ENCODE measurements around the gene NFYA. TPM values are rescaled to one million over a fixed set of nuclear protein-coding genes. Genes with fewer than 3 reads are reported as not detected.

NFYA gene
- total RNA-seq, 2 experiments from 2014 or later: 23.5 to 47.9 TPM

DNA sequence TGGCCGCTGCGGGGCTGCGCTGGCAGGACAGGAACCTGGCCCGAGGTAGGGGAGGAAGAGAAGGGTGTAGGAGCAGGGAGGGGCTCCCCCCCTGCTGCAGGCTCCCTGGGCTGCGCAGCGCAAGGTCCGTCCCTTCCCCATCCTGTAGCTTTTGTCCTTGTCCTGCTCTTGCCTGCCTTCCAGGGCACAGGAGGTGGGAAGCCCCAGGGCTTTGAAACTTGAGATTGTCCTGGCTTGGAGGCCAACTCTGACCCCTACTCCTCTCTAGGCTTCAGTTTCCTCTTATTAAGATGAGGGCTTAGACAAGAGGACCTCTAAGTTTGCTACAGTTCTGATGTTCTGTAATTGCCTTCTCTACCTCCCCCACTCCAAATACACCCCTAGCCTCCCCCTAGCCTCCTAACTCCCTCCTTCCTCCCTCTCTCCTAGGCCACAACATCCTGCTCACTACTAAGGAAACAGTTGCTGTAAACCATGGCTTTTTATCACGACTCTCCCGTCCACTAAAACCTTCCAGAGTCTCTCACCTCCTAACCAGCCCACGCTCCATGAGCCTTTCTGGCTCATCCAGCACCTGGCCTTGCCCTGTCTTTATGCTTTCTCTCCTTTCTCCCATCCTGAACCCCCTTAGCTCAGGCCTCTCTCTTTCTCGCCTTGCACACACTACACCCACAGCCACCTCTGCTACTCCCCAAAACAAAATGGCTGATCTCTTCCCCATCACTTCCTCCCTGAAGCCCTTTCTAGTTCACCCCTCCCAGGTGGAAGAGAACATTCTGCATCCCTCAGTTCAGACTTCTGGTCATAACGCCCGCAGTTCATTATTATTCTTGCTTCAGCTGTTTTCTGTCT is 44.0 kb upstream of the NFYA start:
- Histone ChIP-seq H3K79me2 (ENCODE audit: insufficient read depth, low read depth, low read length) (no peaks in the 10 kb centered on the region), H3K4me1 (ENCODE audit: insufficient read depth, low read length, poor library complexity, severe bottlenecking) (peaks cover 22% of the 10 kb centered on the region), H3K9me3 (ENCODE audit: low read length) (no peaks in the 10 kb centered on the region), H3K4me3 (ENCODE audit: low read depth, low read length, poor library complexity, severe bottlenecking) (peak overlapping the region; percentile 59), H3K9me2 (ENCODE audit: insufficient read depth, low read length) (no peaks in the 10 kb centered on the region), H4K20me1 (ENCODE audit: insufficient read depth, low read length) (no peaks in the 10 kb centered on the region), H3K4me2 (ENCODE audit: low read length) (peak overlapping the region; percentile 73), H2AFZ (ENCODE audit: low read length) (peak overlapping the region; percentile 94), H3K36me3 (ENCODE audit: insufficient read depth, low read length) (no peaks in the 10 kb centered on the region), H3K27ac (ENCODE audit: low read depth, low read length, poor library complexity, severe bottlenecking) (no peak overlapping the region)
- no peak for TF ChIP-seq CTCF (conservative IDR thresholded peaks at IDR 0.05; ENCODE audit: low read length)
- no peak for TF ChIP-seq EZH2phosphoT487 (IDR thresholded peaks at IDR 0.05; ENCODE audit: borderline replicate concordance, low read depth, low read length)
- intact Hi-C loops (cut with micrococcal nuclease; ENCODE audit: unreplicated experiment): loop anchor here (1.0 kb wide), 1 partner anchor 22 kb away; no protein-coding TSS in a partner anchor
- ChIA-PET CTCF (ENCODE audit: unreplicated experiment) (interaction anchor here (1.0 to 1.9 kb wide), 3 partner anchors 21 to 40 kb away, joined by 4 to 6 read pairs (median 5); no protein-coding TSS in a partner anchor), POLR2A (no interaction called here)
- no TSS peak for BruUV-seq (replicated peaks)
- DNase-seq (ENCODE audit: low spot score): no peak

DNA sequence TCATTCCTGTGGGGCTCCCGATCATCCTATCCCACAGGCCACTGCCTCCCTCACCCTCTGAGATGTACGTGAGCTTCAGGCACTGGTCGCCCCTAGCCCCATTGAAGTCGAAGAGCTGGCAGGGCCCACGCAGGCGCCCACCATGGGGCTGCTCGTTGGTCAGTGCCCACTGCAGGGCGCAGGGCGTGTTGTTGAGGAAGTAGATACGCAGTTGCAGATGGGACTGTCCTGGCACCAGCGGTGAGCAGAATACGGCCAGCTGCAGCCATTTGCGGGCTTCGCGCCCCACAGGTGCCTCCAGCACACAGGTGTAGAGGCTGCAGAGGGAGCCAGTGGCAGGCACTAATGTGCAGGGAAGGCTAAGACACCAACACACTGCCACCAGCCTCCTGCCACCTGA is 39.9 kb upstream of the NFYA start:
- H2AFZ ChIP-seq (ENCODE audit: low read length): no peak overlapping the region
- no peak overlapping the region for H3K4me3 ChIP-seq (ENCODE audit: low read depth, low read length, poor library complexity, severe bottlenecking)
- no peak overlapping the region for H3K4me2 ChIP-seq (ENCODE audit: low read length)
- intact Hi-C loops (cut with micrococcal nuclease; ENCODE audit: unreplicated experiment): no loop called here
- ChIA-PET CTCF (ENCODE audit: unreplicated experiment) (no interaction called here), POLR2A (no interaction called here)
- H3K4me1 ChIP-seq (ENCODE audit: insufficient read depth, low read length, poor library complexity, severe bottlenecking): peaks cover 12% of the 10 kb centered on the region
- no peaks in the 10 kb centered on the region for H4K20me1 ChIP-seq (ENCODE audit: insufficient read depth, low read length)
- no peaks in the 10 kb centered on the region for H3K9me2 ChIP-seq (ENCODE audit: insufficient read depth, low read length)
- no peaks in the 10 kb centered on the region for H3K9me3 ChIP-seq (ENCODE audit: low read length)
- TF ChIP-seq CTCF (conservative IDR thresholded peaks at IDR 0.05; ENCODE audit: low read length) (no peak), EZH2phosphoT487 (IDR thresholded peaks at IDR 0.05; ENCODE audit: borderline replicate concordance, low read depth, low read length) (no peak)
- DNase-seq (ENCODE audit: low spot score): no peak
- no peaks in the 10 kb centered on the region for H3K79me2 ChIP-seq (ENCODE audit: insufficient read depth, low read depth, low read length)
- no peaks in the 10 kb centered on the region for H3K36me3 ChIP-seq (ENCODE audit: insufficient read depth, low read length)
- BruUV-seq (replicated peaks): no TSS peak
- no peak overlapping the region for H3K27ac ChIP-seq (ENCODE audit: low read depth, low read length, poor library complexity, severe bottlenecking)

DNA sequence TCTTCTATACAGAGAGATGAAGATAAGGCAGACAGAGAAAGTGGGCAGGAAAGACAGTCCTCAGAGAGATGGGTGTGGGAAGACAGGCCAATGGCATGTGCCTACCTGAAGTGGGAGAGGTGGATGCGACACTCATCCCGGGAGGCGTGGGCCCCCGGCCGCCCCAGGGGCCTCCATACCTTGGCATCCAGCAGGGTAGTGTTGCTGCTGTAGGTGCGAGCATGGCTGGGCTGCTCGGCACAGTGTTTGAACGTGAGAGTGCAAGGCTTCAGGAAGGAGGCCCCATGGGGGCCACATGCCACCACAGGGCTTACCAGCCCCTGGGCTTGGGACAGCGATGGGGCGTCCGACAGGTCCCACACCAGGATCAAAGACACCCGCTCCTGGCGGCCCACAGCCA is 39.0 kb upstream of the NFYA start:
- Histone ChIP-seq H3K4me2 (ENCODE audit: low read length) (no peak overlapping the region), H4K20me1 (ENCODE audit: insufficient read depth, low read length) (no peaks in the 10 kb centered on the region), H3K27ac (ENCODE audit: low read depth, low read length, poor library complexity, severe bottlenecking) (no peak overlapping the region), H3K36me3 (ENCODE audit: insufficient read depth, low read length) (no peaks in the 10 kb centered on the region), H3K9me2 (ENCODE audit: insufficient read depth, low read length) (no peaks in the 10 kb centered on the region), H2AFZ (ENCODE audit: low read length) (no peak overlapping the region), H3K9me3 (ENCODE audit: low read length) (no peaks in the 10 kb centered on the region), H3K79me2 (ENCODE audit: insufficient read depth, low read depth, low read length) (no peaks in the 10 kb centered on the region), H3K4me1 (ENCODE audit: insufficient read depth, low read length, poor library complexity, severe bottlenecking) (peaks cover 4% of the 10 kb centered on the region), H3K4me3 (ENCODE audit: low read depth, low read length, poor library complexity, severe bottlenecking) (no peak overlapping the region)
- CTCF ChIA-PET (ENCODE audit: unreplicated experiment): no interaction called here
- POLR2A ChIA-PET: no interaction called here
- no peak for DNase-seq (ENCODE audit: low spot score)
- intact Hi-C loops (cut with micrococcal nuclease; ENCODE audit: unreplicated experiment): no loop called here
- no TSS peak for BruUV-seq (replicated peaks)
- TF ChIP-seq CTCF (conservative IDR thresholded peaks at IDR 0.05; ENCODE audit: low read length) (no peak), EZH2phosphoT487 (IDR thresholded peaks at IDR 0.05; ENCODE audit: borderline replicate concordance, low read depth, low read length) (no peak)

All from OCI-LY7 (cell line).